ENCODE data around the gene IFITM10.

The IFITM10 gene

DNA sequence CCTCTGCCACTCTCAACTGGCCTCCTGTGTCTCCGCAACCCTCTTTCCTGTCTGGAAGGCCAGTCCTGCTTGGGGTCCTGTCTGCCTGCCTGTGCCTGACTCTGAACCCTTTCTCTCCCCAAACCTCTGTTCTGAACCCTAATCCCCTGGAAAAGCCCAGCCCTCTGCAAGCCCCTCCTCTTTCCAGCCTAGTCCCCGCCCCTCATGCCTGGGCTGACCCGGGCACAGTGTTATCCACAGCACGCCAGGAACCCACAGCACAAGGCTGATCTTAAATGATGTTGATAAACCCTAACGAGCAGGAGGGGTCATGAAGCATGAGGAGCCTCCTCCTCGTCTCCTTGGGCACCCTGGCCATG lies at the start of gene IFITM10:
Gene IFITM10 (minus strand): TSS at position 115 of the 359 bp plus-strand sequence. CDS start 153 bp downstream, outside the sequence.
- FAIRE-seq, result no peak

DNA sequence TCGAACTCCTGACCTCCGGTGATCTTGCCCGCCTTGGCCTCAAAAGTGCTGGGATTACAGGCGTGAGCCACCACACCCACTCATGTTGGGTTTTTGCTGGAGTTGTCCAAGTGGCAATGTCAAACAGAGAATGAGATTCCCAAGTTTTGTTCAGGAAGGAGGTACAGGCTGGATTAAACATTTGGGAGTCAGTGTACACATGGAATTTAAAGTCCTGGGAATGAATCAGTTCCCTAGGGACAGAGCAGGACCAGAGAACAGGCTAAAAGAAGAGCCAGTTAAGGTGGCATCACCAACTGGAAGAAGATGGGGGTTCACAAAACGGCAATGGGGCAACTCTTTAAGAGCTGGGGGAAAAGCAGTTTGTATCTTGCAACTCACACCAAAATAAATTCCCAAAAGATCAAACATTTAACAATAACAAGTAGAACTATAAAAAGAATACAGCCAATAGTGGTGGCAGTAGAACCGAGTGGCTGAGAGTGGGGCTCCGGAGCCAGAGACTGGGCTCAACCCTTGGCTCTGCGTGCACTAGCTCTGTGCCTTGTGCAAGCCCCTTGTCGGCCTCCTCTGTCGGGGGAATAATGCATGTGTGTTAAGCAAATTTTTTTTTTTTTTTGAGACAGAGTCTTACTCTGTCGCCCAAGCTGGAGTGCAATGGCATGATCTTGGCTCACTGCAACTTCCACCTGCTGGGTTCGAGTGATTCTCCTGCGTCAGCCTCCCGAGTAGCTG lies 47.2 kb upstream of the IFITM10 start:
- no peak for FAIRE-seq

- FAIRE-seq, result no peak
These were observed 46.1 kb upstream of the IFITM10 start for GRCh38 chr11:1796413-1797011.

- no peak for FAIRE-seq
These were observed 42.7 kb upstream of the IFITM10 start for GRCh38 chr11:1793081-1793480.

GRCh38 chr11:1792461-1792860 lies 42.1 kb upstream of the IFITM10 start:
- FAIRE-seq, result no peak

DNA sequence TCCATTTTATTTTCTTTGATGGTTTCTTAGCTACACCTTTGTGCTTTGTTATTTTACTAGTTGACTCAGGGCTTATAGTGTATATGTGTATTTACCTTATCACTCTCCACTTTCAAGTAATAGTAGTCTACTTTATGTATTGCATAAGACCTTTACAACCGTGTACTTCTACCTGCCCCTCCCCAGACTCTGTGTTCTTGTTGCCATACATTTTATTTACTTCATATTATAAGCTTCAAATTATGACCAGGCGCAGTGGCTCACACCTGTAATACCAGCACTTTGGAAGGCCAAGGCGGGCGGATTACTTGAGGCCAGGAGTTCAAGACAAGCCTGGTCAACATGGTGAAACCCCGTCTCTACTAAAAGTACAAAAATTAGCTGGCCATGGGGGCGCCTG lies 41.5 kb upstream of the IFITM10 start:
- no peak for FAIRE-seq

DNA sequence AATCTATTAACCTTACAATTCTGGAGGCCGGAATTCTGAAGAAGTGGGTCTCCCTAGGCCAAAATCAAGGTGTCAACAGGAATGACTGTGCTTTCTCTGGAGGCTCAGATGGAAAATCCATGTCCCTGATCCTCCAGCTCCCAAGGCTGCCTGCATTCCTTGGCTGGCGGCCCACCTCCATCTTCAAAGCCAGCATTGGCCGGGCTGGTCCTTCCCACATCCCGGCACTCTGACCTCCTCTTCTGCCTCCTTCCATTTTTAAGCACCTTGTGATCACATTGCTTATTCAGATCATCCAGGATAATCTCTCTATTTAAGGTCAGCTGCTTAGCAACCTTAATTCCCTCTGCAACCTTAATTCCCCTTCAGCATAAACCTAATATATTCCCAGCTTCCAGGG lies 36.1 kb upstream of the IFITM10 start:
- no peak for FAIRE-seq

DNA sequence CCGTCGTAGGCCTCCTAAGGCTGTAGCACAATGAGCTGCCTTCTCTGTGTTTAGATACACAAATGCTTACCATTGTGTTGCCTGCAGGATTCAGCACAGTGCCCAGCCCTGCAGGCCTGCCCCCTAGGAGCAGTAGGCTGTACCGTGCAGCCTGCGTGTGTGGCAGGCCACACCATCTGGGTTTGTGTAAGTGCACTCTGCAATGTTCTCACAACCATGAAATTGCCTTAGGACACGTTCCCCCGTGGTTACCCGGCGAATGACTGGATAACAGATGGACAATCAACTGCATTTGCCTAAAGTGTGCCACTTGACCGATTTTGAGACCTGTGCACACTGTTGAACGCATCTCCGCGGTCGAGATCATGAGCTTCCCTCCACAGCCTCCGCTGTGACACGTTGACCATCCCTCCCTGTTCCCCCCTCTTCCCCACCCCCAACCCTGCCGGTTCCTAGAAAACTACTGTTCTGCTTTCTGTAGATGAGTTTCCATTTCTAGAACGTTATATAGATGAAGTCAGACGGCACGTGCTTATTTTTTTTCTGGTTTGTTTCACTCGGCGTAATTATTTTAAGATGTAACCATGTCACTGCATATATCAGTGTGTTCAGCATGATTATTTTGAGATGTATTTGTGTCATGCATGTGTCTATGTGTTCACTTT lies 35.5 kb upstream of the IFITM10 start:
- FAIRE-seq, result no peak

- FAIRE-seq, result no peak
These were observed 34.6 kb upstream of the IFITM10 start for GRCh38 chr11:1784761-1785650.

DNA sequence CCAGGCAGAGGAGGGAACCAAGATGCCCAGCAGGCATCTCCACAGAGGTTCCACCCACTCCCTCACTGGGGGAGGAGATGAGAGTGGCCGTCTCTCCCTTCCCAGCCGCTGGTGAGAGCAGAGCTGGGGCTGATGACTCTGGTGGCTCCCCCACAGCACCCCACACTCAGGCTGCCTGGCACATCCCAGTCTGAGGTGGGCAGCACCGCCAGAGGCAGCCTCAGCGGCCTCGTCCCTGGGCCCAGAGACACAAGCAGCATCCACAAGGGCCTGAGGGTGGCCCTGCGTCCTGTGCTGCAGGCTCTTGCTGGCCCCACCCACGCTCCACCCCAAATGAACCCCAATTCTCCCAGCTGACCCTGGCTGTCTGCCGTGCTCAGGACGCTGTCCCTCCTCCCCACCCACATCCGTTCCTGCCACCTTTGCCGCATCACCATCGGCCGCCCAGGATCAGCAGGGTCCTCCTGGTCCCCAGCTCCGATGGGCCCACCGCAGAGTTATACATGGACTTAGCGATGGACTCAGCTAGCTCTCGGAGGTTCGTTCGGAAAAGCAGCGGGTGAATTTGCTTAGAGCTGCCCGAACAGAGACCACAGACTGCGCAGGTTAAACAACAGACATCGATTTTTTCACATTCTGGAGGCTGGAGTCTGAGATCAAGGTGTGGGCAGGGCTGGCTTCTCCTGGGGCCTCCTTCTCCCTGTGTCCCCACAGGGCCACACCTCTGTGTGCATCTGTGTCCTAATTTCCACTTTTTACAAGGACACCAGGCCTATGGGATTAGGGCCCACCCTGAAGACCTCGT lies 33.5 kb upstream of the IFITM10 start:
- FAIRE-seq, result no peak

DNA sequence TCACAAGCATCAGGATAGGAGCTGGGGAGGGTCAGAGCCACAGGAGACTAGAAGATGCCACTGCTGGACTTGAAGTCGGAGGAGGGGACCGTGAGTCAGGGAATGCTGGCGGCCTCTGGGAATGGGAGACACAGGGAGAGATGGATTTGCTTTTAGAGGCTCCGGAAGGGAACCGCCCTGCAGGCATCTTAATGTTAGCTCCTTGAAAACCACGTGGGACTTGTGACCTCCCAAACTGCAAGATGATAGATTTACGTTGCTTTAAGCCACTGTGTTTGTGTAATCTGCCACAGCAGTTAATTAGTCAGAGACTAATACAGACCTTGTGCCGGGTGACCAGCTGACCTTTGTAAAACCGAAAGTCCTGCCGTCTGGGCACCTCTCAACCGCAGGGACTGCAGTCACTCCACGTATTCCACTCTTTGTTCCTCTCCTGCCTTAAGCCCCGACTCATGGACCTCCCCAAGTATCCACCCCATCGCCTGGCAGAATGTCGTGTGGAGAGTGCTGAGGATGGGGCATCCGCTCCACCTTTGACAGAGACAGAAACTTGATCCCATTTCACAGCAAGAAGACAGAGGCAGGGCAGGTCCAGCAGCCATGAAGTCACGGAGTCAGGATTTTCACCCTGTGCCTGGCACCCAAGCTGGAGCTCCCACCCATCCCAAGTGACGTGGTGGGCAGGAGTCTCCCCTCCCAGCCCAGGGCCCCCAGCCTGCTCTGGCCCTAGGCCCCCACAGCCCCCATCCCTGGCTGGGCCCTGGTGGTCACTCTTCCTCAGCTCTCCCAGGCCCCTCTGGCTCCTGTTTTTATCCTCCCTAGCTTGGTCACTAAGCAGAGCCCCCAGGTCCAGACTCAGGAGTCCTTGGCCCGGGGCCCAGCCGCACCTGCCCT lies 32.7 kb upstream of the IFITM10 start:
- FAIRE-seq, result no peak

- FAIRE-seq, result no peak
These were observed 31.7 kb upstream of the IFITM10 start for GRCh38 chr11:1782031-1782590.

- no peak for FAIRE-seq
These were observed 31.2 kb upstream of the IFITM10 start for GRCh38 chr11:1781593-1781975.

GRCh38 chr11:1780700-1781592 lies 30.6 kb upstream of the IFITM10 start:
- FAIRE-seq, result no peak

DNA sequence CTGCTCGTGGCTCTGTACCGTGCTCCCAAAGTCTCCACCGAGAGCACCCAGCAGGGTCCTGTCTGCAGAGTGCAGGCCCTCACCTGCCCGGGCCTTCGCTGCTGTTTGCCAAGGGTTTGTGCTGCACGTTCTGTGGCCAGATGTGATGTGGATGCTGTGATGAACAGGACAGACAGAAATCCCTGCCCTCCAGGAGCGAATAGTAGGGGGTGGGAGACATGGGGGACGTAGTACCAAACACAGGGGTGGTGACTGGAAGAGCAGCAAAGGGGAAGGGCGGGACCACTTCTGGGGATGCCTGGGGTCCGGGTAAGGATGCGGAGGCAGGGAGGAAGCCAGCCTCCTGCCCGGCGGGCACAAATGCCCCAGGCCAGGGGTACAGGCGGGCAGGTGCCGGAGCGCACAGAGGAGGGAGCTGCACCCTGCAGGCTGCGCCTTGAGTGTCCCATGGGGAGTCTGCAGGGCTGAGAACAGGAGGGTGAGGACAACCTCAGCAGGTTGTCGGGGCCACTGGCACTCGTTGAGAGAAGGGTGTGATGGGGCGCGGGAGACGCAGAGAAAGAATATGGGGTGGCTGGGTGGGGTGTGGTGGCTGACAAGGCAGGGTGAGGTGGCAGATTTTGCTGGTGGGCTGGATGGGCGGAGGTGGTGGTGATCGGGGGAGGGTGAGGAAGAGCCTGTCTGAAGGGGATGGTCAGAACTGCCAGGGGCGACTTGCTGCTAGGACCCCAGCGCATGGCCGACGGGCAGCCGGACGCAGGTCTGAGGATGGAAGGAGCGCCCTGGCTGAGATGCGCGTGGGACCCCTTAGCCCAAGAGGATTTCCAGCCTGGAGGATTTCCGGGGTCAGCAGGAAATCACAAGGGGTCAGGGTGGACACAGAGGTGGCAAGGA lies 29.7 kb upstream of the IFITM10 start:
- no peak for FAIRE-seq

- no peak for FAIRE-seq
These were observed 28.8 kb upstream of the IFITM10 start for GRCh38 chr11:1779034-1779805.

DNA sequence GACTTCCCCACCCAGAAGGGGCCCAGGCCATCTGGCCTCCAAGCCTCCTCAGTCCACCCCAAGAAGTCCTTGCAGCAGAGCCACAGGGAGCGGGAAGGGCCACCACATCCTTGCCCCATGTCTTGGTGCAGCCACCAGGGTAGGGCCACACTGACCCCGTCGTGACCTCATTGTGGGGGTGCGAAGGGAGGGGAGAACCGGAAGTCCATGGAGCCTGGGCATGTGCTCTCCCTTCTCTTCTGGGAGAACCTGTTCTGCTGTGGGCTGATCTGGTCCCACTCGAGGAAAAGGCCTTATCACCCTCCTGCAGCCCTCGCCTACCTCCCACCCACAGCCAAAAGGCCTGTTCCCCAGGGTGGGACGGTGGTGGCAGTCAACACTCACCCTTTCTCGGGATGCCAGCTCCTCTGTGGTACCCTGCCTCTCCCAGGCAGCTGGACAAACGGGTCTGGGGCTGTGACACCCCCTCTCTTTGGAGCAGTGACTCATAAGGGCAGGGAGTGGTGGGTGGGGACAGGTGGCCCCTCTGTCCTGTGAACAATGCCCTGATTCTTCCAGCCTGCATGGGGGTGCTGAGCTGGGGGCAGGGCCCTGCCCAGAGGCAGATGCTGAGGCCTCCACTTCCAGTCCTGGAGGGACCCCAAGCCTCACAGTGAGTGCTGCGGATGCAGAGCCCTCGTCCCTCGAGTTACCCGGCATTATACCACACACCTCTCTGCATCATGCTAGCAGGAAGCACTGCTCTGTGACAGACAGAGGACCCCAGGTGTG lies 27.9 kb upstream of the IFITM10 start:
- FAIRE-seq, result no peak

Data from TTC549 (cell line).